GM12874 (cell line): ENCODE data around the gene SPINT2.

Source experiments
- CTCF ChIP-seq: IDR thresholded peaks from 2 replicates; pipeline ENCODE4 v1.5.1; 2011; ENCODE audit warnings: low read depth, mild to moderate bottlenecking, control low read depth, low read length, moderate library complexity; ENCODE audit not compliant: insufficient read depth

The SPINT2 gene

GRCh38 chr19:38277549-38277948, 13.2 kb downstream of the SPINT2 start:
- no peak for TF ChIP-seq CTCF

- TF ChIP-seq CTCF, result no peak
Measured at GRCh38 chr19:38277969-38278680, 13.8 kb downstream of the SPINT2 start.

- TF ChIP-seq CTCF, result no peak
Measured at GRCh38 chr19:38278751-38279150, 14.4 kb downstream of the SPINT2 start.

- TF ChIP-seq CTCF, result no peak
Measured at GRCh38 chr19:38280030-38280921, 15.9 kb downstream of the SPINT2 start.

GRCh38 chr19:38281811-38282566, 17.6 kb downstream of the SPINT2 start:
- TF ChIP-seq CTCF, result no peak

- no peak for TF ChIP-seq CTCF
Measured at GRCh38 chr19:38283271-38283670, 18.9 kb downstream of the SPINT2 start.

GRCh38 chr19:38284422-38284821, 20.0 kb downstream of the SPINT2 start:
- TF ChIP-seq CTCF, result no peak
